NCI-H2196 treated with DMSO at 0.1 percent for 48 hours (cell line): ENCODE data around the gene PCYT2.

Experiments
- DNase-seq: peaks from one replicate; lab custom pipeline; 2025; ENCODE audit not compliant: unreplicated experiment; lab: John Stamatoyannopoulos, UW

Gene PCYT2

DNA sequence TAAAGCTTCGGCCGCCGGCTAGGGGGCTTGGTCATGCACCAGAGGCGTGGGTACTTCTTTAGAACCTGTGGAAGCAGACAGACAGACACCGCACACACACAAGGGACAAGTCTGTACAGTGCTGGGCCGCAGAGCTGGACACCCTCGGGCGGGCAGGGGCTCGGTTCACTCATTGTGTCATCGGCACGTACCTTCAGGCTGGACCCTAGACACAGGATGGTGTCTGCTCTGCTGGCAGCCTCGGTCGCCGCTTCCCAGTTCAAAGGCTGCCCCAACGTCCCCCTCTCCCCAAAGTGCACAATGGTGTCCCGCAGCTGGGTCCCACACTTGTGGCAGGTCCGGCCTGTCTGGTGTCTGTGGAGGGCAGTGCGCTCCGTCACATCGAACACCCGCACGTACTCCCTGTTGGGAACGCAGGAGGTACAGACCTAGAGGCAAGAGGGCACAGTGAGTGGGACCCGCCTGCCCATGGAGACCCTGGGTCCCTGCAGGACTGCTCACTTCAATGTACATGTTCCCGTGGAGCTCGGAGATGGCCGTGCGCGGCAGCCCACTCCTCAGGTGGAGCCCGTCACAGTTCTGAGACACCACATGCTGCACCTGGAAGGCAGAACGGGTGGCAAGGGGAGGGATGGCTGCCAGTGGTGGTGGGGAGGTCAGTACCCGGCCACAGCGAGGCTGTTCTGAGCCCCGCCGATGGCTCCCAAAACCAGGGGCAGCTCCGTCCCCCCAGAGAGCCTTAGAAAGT is 3.1 kb upstream of the PCYT2 start:
- DNase-seq: no peak

DNA sequence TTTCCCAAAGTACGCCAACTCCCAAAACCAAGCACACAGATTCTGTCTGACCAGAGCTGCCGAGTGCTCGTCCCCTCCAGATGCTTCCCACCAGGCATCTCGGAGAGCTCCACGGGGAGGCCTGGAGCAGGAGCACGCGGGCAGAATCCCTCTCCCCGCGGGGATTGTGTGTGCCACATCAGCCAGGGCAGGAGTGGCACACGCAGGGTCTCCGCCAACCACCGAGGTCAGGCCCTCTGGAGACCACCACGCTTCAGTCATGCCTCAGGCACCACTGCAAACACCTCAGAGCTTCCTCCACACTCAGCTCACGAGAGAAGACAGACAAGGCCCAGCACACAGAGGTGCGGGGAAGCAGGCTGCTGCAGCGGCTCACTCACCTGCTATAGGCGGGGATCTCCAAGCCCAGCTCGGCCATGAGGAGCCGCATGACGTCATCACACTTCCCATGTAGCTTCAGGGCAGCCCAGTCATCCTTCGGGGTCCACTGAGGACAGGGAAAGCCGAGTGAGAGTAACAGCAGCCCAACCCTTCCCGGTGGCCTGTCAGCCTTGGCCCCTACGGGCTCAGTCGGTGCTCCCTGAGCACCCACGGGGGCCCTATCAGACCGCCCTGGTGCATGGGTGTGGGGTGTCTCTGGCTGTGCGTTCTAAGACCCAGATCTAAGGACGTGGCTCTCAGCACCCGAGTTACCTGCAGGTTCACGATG is 2.3 kb upstream of the PCYT2 start:
- no peak for DNase-seq

DNA sequence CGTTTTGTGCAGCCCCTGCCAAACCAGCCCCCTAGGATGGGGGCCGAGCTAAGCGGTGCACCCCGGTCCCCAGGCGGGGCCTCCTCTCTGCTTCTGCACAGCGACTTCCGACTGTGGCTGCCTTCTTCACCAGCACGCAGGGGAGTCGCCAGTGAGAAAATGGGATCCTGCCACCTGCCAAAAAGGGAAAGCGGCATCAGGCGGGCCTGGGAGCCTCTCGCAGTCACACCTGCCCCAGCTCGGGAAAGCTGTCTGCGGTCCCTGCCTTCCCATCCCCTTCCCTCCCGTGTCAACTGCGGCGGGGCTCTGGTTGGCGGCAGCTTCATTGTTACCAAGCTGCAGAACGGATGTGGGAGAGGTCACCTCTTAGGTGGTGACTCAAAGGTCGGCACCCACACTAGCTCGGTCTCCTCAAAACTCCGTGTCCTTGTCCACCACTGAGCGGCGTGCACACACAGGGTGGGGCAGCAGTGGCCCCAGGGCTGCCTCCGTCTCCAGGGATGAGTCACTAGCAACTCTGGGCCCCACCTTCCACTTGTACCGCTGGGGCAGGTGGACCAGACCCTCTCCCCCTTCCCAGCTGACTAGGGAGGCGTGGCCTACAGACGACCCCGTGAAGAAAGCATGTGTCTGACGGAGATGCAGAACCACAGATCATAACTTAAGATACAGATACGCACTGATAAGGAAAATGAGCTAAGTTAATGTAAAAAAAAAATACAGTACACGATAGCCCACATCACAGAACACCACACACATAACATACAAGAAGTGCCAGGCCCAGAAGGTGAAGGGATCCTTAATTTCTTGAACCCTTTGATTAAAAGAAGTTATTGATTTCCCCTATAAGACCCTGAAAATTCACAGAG is 1.5 kb upstream of the PCYT2 start:
- no peak for DNase-seq

DNA sequence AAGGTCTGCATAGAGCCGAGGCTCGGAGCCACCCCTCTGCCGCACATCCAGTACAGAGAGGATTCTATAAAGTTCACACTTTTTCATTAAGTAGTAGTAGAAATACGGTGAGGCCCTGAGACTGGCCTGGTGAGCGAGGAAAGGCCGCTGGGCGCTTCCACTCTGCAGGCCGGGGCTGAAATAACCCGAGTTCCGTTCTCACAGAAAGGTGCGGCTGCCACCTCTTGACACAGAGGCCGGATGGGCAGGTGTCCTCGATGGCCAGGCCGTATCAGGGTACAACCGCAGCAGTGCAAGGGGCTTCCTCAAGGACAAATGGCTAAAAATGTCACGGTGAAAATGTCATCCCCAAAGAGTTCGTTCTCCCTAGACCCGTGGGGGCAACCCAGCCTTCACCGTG is 770 bp upstream of the PCYT2 start:
- no peak for DNase-seq

DNA sequence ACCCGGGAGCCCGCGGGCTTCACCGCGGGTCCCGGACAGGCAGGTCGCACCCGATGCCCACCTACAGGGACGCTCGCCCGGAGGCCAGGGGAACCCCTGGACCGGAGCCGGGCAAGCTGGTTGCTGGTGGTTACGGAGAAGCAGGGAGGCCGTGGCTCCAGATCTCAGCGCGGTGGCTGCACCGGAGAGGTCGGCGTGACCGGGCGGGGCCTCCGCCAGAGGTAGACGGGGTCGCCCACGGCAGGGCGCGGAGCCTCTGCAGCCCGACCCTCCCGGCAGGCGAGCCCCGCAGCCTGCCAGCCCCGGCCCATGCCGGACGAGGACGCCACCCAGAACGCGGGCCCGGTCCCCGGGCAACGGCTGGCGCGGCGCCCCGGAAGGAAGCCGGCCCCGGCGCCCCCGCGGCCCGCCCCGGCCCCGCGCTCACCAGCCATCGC is 341 bp downstream of the PCYT2 start:
- DNase-seq: no peak

DNA sequence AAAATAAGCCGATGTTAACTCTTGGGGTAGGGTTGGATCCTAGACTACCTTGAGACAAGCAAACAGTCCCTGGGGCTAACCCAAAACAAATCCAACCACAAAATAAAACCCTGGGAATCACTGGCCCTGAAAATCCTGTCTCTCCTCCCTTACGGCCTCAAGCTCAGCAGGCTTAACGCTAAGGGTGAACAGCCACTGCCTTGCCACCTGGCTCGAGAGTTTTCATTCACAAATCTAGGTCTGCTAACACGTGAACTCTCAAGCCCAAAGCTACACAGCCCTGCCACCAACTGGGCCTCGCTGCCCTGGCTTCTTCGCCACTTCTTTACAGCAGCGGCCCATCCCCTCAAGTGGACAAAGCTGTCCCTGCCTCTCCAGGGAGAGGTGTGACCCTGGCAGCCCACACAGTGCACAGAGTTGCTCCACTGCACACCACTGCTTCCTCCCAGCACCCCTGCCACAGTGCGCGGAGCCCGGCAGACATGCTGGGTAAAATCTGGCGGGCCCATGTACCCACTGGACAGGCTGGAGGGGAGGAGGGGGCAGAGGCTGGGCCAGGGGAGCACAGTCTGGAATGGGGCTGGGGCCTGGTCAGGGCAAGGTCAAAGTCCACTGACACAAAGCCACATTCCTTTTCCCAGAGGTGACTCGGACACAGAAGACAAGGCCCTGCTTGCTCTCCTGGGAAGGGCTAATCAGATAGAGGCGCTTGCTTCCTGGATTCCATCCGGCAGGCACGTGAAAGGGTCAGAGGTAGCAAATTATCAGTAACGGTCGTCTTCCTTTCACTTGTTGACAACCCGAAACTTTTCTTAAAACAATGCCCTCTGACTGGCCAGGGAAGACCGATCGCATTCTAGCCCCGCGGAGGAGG is 996 bp downstream of the PCYT2 start:
- DNase-seq: no peak

GRCh38 chr17:81909231-81909630 is 2.0 kb downstream of the PCYT2 start:
- no peak for DNase-seq

GRCh38 chr17:81908793-81909192 is 2.4 kb downstream of the PCYT2 start:
- DNase-seq: no peak

GRCh38 chr17:81907219-81908145 is 3.7 kb downstream of the PCYT2 start:
- DNase-seq: no peak

- no peak for DNase-seq
These were observed 4.6 kb downstream of the PCYT2 start for GRCh38 chr17:81906476-81907218.

- DNase-seq: no peak
These were observed 5.2 kb downstream of the PCYT2 start for GRCh38 chr17:81905993-81906392.

GRCh38 chr17:81905424-81905875 is 5.7 kb downstream of the PCYT2 start:
- no peak for DNase-seq

GRCh38 chr17:81904600-81905423 is 6.4 kb downstream of the PCYT2 start:
- no peak for DNase-seq

DNA sequence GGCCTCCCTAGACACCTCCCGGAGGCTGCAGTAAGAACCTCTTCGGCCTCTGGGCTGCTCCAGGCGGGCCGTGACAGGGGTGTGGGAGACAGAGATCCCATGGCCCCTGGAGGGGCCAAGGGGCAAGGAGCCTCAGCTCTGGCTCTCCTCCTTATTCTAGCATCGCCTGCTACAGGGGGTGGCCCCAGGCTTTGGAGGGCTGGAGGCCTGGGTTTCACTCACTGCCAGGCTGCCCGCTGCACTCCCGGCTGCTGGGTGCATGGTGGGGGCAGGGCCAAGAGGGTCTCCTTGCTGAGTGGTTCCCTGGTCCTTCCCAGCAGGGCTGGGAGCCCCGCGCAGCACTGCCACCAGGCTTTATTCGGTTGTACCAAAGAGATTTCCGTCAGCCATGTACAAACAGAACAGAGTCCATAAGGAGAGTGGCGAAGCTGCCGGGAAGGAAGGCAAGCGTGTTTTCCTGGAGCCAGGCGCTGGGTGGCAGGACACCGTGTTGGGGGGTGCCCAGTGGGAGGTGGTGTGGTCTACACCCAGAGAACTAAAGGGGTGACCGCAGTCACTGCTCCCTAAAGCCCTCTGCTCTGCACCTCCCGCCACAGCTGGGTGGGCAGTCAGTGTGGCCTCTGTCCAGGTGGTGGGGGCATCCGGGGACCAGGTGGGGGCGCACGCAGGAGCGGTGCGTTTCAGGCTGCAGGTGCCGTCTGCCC is 7.2 kb downstream of the PCYT2 start:
- DNase-seq: no peak

- DNase-seq: no peak
These were observed 7.8 kb downstream of the PCYT2 start for GRCh38 chr17:81903415-81903831.

DNA sequence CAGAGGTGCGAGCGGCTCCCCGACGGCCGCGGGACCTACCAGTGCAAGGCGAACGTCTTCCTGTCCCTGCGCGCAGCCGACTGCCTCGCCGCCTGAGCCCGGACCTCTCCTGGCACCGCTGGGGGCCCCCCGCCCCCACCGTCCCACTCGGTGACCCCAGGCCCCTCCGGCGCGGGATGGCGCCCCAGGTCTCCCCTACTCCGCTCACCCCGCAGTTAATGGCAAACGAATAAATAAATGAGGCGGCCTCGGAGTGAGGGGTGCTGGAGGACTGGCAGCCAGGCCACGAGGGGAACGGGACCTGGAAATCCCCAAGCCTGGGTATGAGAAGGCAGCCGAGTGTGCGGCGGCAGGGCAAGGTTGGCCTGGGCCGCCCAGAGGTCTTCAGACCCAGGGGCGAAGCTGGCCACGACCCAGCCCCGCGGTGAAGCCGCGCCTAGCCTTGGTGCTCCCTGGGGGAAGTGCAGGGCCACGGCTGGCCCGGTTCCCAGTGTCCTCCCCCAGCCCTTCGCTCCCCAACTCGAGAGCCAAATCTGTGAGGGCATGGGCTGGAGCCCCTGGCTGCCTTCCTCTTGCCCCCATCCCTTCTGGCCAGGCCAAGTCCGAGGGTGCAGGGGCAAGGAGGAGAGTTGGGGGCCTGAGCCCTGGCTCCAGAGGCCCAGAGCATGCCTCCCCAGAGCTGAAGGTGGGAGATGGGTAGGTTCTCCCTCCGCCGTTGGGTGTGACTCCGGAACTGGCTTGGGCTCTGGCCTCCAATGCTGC is 8.4 kb downstream of the PCYT2 start:
- no peak for DNase-seq
